CD4-positive, alpha-beta T cell treated with Interleukin-10 for 1 hour (primary cell): ENCODE results near the gene SULT1A1.
A peak's percentile ranks its signal among the peaks of the same experiment; 100 is the strongest.
"Not testable (repeated sequence)": the region's sequence is repeated elsewhere in the genome, so short reads cannot be mapped to it uniquely, and the experiment has no call there.

Source experiments
- DNase-seq: peaks from one replicate; pipeline ENCODE4 v3.0.0-alpha.2; 2020

Gene SULT1A1

GRCh38 chr16:28589930-28590329 is 19.9 kb downstream of the SULT1A1 start:
- no peak for DNase-seq

- no peak for DNase-seq
Measured at GRCh38 chr16:28589069-28589468, 20.8 kb downstream of the SULT1A1 start.

- no peak for DNase-seq
Measured at GRCh38 chr16:28587386-28587785, 22.5 kb downstream of the SULT1A1 start.

- no peak for DNase-seq
Measured at GRCh38 chr16:28586466-28586865, 23.4 kb downstream of the SULT1A1 start.

- no peak for DNase-seq
Measured at GRCh38 chr16:28585674-28586073, 24.2 kb downstream of the SULT1A1 start.

- DNase-seq: no peak
Measured at GRCh38 chr16:28580726-28581315, 29.0 kb downstream of the SULT1A1 start.

GRCh38 chr16:28575446-28576109 is 34.3 kb downstream of the SULT1A1 start:
- DNase-seq: no peak

GRCh38 chr16:28574925-28575324 is 34.9 kb downstream of the SULT1A1 start:
- no peak for DNase-seq

- DNase-seq: no peak
Measured at GRCh38 chr16:28573738-28574718, 35.8 kb downstream of the SULT1A1 start.

GRCh38 chr16:28572696-28573510 is 36.9 kb downstream of the SULT1A1 start:
- DNase-seq: no peak

GRCh38 chr16:28569968-28570752 is 39.7 kb downstream of the SULT1A1 start:
- no peak for DNase-seq

GRCh38 chr16:28569021-28569420 is 40.8 kb downstream of the SULT1A1 start:
- DNase-seq: no peak

- no peak for DNase-seq
Measured at GRCh38 chr16:28567292-28567691, 42.6 kb downstream of the SULT1A1 start.

- not testable (repeated sequence) for DNase-seq
Measured at GRCh38 chr16:28566233-28566925, 43.5 kb downstream of the SULT1A1 start.

GRCh38 chr16:28563218-28563617 is 46.6 kb downstream of the SULT1A1 start:
- no peak for DNase-seq

- no peak for DNase-seq
Measured at GRCh38 chr16:28562199-28562598, 47.6 kb downstream of the SULT1A1 start.

- DNase-seq: no peak
Measured at GRCh38 chr16:28561557-28562187, 48.2 kb downstream of the SULT1A1 start.

- no peak for DNase-seq
Measured at GRCh38 chr16:28558456-28558855, 51.4 kb downstream of the SULT1A1 start.

- no peak for DNase-seq
Measured at GRCh38 chr16:28556914-28557320, 52.9 kb downstream of the SULT1A1 start.

- peak; percentile 9 for DNase-seq
Measured at GRCh38 chr16:28555561-28555960, 54.3 kb downstream of the SULT1A1 start.
